K562 (cell line): Measurements from ENCODE around the gene TSPOAP1. TPM values are rescaled to one million over a fixed set of nuclear protein-coding genes. Genes with fewer than 3 reads are reported as not detected.

Source experiments
- CREB1 ChIP-seq, 2 experiments: sonication (generic) in 1 of 2; formaldehyde crosslinking in 1 of 2; IDR thresholded peaks; 2 replicates each; pipeline versions ENCODE4 v1.6.1 to v1.8.0; 2012 to 2022; ENCODE audit warnings: inconsistent platforms in 1 of 2, mild to moderate bottlenecking in 1 of 2, missing genetic modification reagents in 1 of 2, moderate library complexity in 1 of 2
- FOXJ3 ChIP-seq: sonication (generic); formaldehyde crosslinking; IDR thresholded peaks from 2 replicates; pipeline ENCODE4 v1.4.0; 2020; ENCODE audit warnings: mild to moderate bottlenecking, missing genetic modification reagents
- KAT7 ChIP-seq: sonication (generic); formaldehyde crosslinking; IDR thresholded peaks from 2 replicates; pipeline ENCODE4 v1.8.0; 2022; ENCODE audit warnings: missing genetic modification reagents, mild to moderate bottlenecking, borderline replicate concordance
- LCOR ChIP-seq: sonication (generic); formaldehyde crosslinking; IDR thresholded peaks from 2 replicates; pipeline ENCODE4 v1.8.0; 2022; ENCODE audit warnings: mild to moderate bottlenecking, missing genetic modification reagents
- TBL1XR1 ChIP-seq, 2 experiments: IDR thresholded peaks; 2 replicates each; pipeline ENCODE4 v1.6.1; 2012; ENCODE audit warnings: improper control_type of control experiment in 2 of 2, low read length in 2 of 2, mild to moderate bottlenecking in 1 of 2
- ZNF23 ChIP-seq: fragments of 250-450 bp; sonication (Bioruptor Pico); IDR thresholded peaks from 2 replicates; pipeline ENCODE4 v1.4.0; 2020; ENCODE audit warnings: mild to moderate bottlenecking
- ZNF717 ChIP-seq: fragments of 250-450 bp; sonication (Bioruptor Pico); IDR thresholded peaks from 2 replicates; pipeline ENCODE4 v1.5.0; 2021
- polyA plus RNA-seq, 8 experiments: library from polyadenylated mRNA; depleted of rRNA in 4 of 8; stranded (reverse) in 5 of 8; unstranded in 3 of 8; fragments of >200 nt; fragmentation: Nextera tagmentation in 2 of 8; fragmentation: Illumina TruSeq in 1 of 8; extraction: Ambion mirVana in 2 of 8; extraction: Trizol in 1 of 8; gene quantifications; 2 replicates each; pipeline versions ENCODE4 v1.2.1 to v1.2.3, GENCODE V29; 2011 to 2014; ENCODE audit warnings: inconsistent platforms in 1 of 8, missing spikeins in 1 of 8
- total RNA-seq, 7 experiments: library from RNA; depleted of rRNA in 6 of 7; stranded (reverse); fragments of >200 nt in 6 of 7; fragmentation: Illumina TruSeq in 2 of 7; extraction: Trizol in 2 of 7; gene quantifications; 2 replicates each; pipeline versions ENCODE4 v1.2.1 to v1.2.3, GENCODE V29; 2011 to 2021; ENCODE audit warnings: low replicate concordance in 1 of 7
- TF ChIP-seq, protein P1 (sequence below): fragments of 450-650 bp; formaldehyde crosslinking; IDR thresholded peaks from 2 replicates; pipeline ENCODE4 v1.4.0; 2022; ENCODE audit warnings: missing genetic modification characterization
- TF ChIP-seq, protein P2 (sequence below): sonication (generic); formaldehyde crosslinking; IDR thresholded peaks from 2 replicates; pipeline ENCODE4 v1.8.0; 2023; ENCODE audit warnings: mild to moderate bottlenecking, missing genetic modification reagents
- TF ChIP-seq, protein P3 (sequence below), 2 experiments: fragments of 450-650 bp; formaldehyde crosslinking in 1 of 2; IDR thresholded peaks; 2 replicates each; pipeline versions ENCODE4 v1.4.0 to v1.6.1; 2014 to 2020; ENCODE audit warnings: mild to moderate bottlenecking in 2 of 2, borderline replicate concordance in 1 of 2, low read depth in 1 of 2

Gene TSPOAP1
- total and polyA plus RNA-seq, 9 of the 15 experiments (the other 6 are each of a cell fraction or from before 2014, with no cell fraction given), result 0.87 to 3.9 (median 1.8) TPM; not detected in 2

DNA sequence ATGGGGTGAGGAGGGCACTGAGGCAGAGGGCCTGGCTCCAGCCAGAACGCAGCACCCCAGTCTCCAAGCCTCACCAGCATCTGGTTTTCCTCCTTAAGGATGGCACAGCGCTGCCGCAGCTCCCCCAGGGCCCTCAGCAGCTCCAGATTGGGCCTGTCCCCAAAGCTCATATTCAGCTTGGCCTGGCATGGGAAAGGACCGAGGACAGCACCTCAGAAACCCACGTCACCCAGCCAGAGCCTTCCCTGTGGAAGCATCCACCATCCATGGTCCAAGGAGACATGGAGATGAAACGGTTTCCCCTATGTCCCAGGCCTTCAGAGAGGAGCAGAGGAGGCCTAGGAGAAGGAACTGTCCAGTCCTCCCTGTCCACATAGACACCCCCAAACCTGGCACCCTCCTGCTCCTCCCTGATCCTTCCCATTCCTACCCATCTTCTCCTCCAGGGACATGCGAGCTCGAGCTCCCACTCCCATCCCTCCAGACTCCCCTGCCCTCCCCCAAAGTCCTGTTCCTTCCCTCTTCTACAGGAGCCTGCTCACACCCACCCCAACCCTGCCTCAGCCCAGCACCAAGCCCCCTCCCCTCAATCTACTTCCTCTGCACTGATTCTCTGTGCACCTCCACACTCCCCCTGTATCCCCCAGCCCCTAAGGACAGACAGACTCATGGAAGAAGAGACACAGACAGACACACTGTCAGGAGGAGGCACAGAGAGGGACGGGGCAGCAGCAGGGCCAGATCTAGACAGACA lies 1.8 kb downstream of the TSPOAP1 start (continued):
- TF ChIP-seq FOXJ3 (no peak), KAT7 (CRISPR knock-in tag) (0 out of 2 replicates have a peak, but pooled peaks have one; percentile 33), ZNF717 (CRISPR knock-in tag) (no peak), ZNF23 (CRISPR knock-in tag) (no peak), LCOR (CRISPR knock-in tag) (peak; percentile 22), CREB1 (IDR thresholded peaks at IDR 0.05) (no peak), CREB1 (CRISPR knock-in tag; IDR thresholded peaks at IDR 0.05) (peak; percentile 31; the same call in 1 of the 2 replicates), TBL1XR1 (IDR thresholded peaks at IDR 0.05; ENCODE audit: low read length in 2 of 2) (0 out of 4 replicates have a peak, but pooled peaks of 1 of the 2 experiments have one; percentile 36)
- TF ChIP-seq, protein P1, sequence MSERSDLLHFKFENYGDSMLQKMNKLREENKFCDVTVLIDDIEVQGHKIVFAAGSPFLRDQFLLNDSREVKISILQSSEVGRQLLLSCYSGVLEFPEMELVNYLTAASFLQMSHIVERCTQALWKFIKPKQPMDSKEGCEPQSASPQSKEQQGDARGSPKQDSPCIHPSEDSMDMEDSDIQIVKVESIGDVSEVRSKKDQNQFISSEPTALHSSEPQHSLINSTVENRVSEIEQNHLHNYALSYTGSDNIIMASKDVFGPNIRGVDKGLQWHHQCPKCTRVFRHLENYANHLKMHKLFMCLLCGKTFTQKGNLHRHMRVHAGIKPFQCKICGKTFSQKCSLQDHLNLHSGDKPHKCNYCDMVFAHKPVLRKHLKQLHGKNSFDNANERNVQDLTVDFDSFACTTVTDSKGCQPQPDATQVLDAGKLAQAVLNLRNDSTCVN (CRISPR knock-in tag), result 0 out of 2 replicates have a peak, but pooled peaks have one; percentile 55
- TF ChIP-seq, protein P2, sequence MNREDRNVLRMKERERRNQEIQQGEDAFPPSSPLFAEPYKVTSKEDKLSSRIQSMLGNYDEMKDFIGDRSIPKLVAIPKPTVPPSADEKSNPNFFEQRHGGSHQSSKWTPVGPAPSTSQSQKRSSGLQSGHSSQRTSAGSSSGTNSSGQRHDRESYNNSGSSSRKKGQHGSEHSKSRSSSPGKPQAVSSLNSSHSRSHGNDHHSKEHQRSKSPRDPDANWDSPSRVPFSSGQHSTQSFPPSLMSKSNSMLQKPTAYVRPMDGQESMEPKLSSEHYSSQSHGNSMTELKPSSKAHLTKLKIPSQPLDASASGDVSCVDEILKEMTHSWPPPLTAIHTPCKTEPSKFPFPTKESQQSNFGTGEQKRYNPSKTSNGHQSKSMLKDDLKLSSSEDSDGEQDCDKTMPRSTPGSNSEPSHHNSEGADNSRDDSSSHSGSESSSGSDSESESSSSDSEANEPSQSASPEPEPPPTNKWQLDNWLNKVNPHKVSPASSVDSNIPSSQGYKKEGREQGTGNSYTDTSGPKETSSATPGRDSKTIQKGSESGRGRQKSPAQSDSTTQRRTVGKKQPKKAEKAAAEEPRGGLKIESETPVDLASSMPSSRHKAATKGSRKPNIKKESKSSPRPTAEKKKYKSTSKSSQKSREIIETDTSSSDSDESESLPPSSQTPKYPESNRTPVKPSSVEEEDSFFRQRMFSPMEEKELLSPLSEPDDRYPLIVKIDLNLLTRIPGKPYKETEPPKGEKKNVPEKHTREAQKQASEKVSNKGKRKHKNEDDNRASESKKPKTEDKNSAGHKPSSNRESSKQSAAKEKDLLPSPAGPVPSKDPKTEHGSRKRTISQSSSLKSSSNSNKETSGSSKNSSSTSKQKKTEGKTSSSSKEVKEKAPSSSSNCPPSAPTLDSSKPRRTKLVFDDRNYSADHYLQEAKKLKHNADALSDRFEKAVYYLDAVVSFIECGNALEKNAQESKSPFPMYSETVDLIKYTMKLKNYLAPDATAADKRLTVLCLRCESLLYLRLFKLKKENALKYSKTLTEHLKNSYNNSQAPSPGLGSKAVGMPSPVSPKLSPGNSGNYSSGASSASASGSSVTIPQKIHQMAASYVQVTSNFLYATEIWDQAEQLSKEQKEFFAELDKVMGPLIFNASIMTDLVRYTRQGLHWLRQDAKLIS (CRISPR knock-in tag), result 0 out of 2 replicates have a peak, but pooled peaks have one; percentile 39
- TF ChIP-seq, protein P3, sequence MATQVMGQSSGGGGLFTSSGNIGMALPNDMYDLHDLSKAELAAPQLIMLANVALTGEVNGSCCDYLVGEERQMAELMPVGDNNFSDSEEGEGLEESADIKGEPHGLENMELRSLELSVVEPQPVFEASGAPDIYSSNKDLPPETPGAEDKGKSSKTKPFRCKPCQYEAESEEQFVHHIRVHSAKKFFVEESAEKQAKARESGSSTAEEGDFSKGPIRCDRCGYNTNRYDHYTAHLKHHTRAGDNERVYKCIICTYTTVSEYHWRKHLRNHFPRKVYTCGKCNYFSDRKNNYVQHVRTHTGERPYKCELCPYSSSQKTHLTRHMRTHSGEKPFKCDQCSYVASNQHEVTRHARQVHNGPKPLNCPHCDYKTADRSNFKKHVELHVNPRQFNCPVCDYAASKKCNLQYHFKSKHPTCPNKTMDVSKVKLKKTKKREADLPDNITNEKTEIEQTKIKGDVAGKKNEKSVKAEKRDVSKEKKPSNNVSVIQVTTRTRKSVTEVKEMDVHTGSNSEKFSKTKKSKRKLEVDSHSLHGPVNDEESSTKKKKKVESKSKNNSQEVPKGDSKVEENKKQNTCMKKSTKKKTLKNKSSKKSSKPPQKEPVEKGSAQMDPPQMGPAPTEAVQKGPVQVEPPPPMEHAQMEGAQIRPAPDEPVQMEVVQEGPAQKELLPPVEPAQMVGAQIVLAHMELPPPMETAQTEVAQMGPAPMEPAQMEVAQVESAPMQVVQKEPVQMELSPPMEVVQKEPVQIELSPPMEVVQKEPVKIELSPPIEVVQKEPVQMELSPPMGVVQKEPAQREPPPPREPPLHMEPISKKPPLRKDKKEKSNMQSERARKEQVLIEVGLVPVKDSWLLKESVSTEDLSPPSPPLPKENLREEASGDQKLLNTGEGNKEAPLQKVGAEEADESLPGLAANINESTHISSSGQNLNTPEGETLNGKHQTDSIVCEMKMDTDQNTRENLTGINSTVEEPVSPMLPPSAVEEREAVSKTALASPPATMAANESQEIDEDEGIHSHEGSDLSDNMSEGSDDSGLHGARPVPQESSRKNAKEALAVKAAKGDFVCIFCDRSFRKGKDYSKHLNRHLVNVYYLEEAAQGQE (IDR thresholded peaks at IDR 0.05; ENCODE audit: borderline replicate concordance), result 0 out of 2 replicates have a peak, but pooled peaks have one; percentile 10
- TF ChIP-seq, protein P3 (CRISPR knock-in tag; IDR thresholded peaks at IDR 0.05; ENCODE audit: low read depth), result no peak
